ENCODE data around the gene RPL7A.

RPL7A gene

GRCh38 chr9:133344071-133344470, 3.9 kb upstream of the RPL7A start:
- no peak for TF ChIP-seq CTCF (IDR thresholded peaks at IDR 0.05; ENCODE audit: low read depth, low read length)
- no peak for DNase-seq (ENCODE audit: extremely low read depth, low read depth)

- no peak for DNase-seq (ENCODE audit: extremely low read depth, low read depth)
- no peak for TF ChIP-seq CTCF (IDR thresholded peaks at IDR 0.05; ENCODE audit: low read depth, low read length)
Observed at GRCh38 chr9:133344979-133345378, 3.0 kb upstream of the RPL7A start.

GRCh38 chr9:133345596-133345995, 2.4 kb upstream of the RPL7A start:
- DNase-seq (ENCODE audit: extremely low read depth, low read depth) = no peak
- no peak for TF ChIP-seq CTCF (IDR thresholded peaks at IDR 0.05; ENCODE audit: low read depth, low read length)

GRCh38 chr9:133346021-133346785, 1.8 kb upstream of the RPL7A start:
- TF ChIP-seq CTCF (IDR thresholded peaks at IDR 0.05; ENCODE audit: low read depth, low read length) = no peak
- no peak for DNase-seq (ENCODE audit: extremely low read depth, low read depth)

GRCh38 chr9:133347515-133347984, 468 bp upstream of the RPL7A start:
- TF ChIP-seq CTCF (IDR thresholded peaks at IDR 0.05; ENCODE audit: low read depth, low read length) = no peak
- no peak for DNase-seq (ENCODE audit: extremely low read depth, low read depth)

- no peak for DNase-seq (ENCODE audit: extremely low read depth, low read depth)
- no peak for TF ChIP-seq CTCF (IDR thresholded peaks at IDR 0.05; ENCODE audit: low read depth, low read length)
Observed at GRCh38 chr9:133348718-133349573, 928 bp downstream of the RPL7A start.

All from AG09319 (cell line).